Heart left ventricle (tissue), 16 donors: ENCODE results near the gene MDFIC. TPM values are rescaled to one million over a fixed set of nuclear protein-coding genes. Genes with fewer than 3 reads are reported as not detected.

Experiments
- ATAC-seq, 4 donors: fragments of 200-7000 bp; cut with Tn5 transposase; one replicate each; pipeline ENCODE4 v1.9.1; 2020 to 2022; ENCODE audit warnings: moderate library complexity in 4 of 4, mild to moderate bottlenecking in 3 of 4, moderate number of reproducible peaks in 1 of 4
- DNase-seq, 5 donors: peaks; one replicate each; pipeline ENCODE4 v3.0.0-alpha.2; 2020
- H3K27ac ChIP-seq, 12 donors: fragments of 200-600 bp; sonication (generic) in 4 of 12; one replicate each; pipeline versions ENCODE4 v1.5.0 to v1.8.0; 2016 to 2022; ENCODE audit warnings: mild to moderate bottlenecking in 2 of 12
- H3K27me3 ChIP-seq, 9 donors: fragments of 200-600 bp; sonication (generic) in 2 of 9; one replicate each; pipeline versions ENCODE4 v1.5.1 to v1.8.0; 2016 to 2022; ENCODE audit warnings: mild to moderate bottlenecking in 3 of 9
- H3K36me3 ChIP-seq, 9 donors: fragments of 200-600 bp; sonication (generic) in 2 of 9; one replicate each; pipeline versions ENCODE4 v1.5.0 to v1.8.0; 2018 to 2022; ENCODE audit warnings: mild to moderate bottlenecking in 2 of 9
- H3K4me1 ChIP-seq, 12 donors: fragments of 200-600 bp; sonication (generic) in 4 of 12; one replicate each; pipeline versions ENCODE4 v1.5.0 to v1.8.0; 2016 to 2022; ENCODE audit warnings: mild to moderate bottlenecking in 3 of 12
- H3K4me3 ChIP-seq, 12 donors: fragments of 200-600 bp; sonication (generic) in 4 of 12; one replicate each; pipeline versions ENCODE4 v1.5.0 to v1.8.0; 2017 to 2022; ENCODE audit warnings: mild to moderate bottlenecking in 9 of 12, moderate library complexity in 4 of 12
- H3K9me3 ChIP-seq, 12 donors: fragments of 200-600 bp; sonication (generic) in 4 of 12; one replicate each; pipeline versions ENCODE4 v1.5.0 to v1.8.0; 2016 to 2022; ENCODE audit warnings: mild to moderate bottlenecking in 1 of 12
- POLR2A ChIP-seq, 2 donors: fragments of 450-650 bp; IDR thresholded peaks; one replicate each; pipeline ENCODE4 v1.6.1; 2017; ENCODE audit warnings: antibody characterized with exemption in 2 of 2, mild to moderate bottlenecking in 2 of 2, moderate library complexity in 2 of 2
- WGBS, 4 donors: extraction: QIAGEN DNeasy Blood & Tissue Kit in 2 of 4; methylation state at CpG; one replicate each; pipeline versions ENCODE4 v1.1.5 to v1.1.7; 2013 to 2018; 5-methylcytosine and 5-hydroxymethylcytosine counted together
- intact Hi-C, 10 donors: fragments of 100-400 bp; cut with DNase I; formaldehyde crosslinking; loops; one replicate each; pipeline versions ENCODE4 v1.11.1 to v1.14.2; 2022
- polyA plus RNA-seq, 2 donors: library from polyadenylated mRNA; stranded (reverse); fragments of 200-250 nt; gene quantifications; one replicate each; pipeline ENCODE4 v1.2.3, GENCODE V29; 2013
- total RNA-seq, 9 donors: library from RNA; depleted of rRNA in 2 of 9; stranded (reverse); fragments of >200 nt in 2 of 9; fragmentation: NEBNext Ultra II Directional in 3 of 9; extraction: Animal tissue kit (Norgen Biotek cat#: 25700) in 3 of 9; gene quantifications; one replicate each; pipeline versions ENCODE4 v1.1.0 to v1.2.4, GENCODE V29; 2016 to 2023
- TF ChIP-seq, protein P1 (sequence below), 12 donors: fragments of 200-600 bp; sonication (generic) in 4 of 12; IDR thresholded peaks; one replicate each; pipeline versions ENCODE4 v1.5.0 to v1.8.0; 2018 to 2022; ENCODE audit warnings: antibody characterized with exemption in 12 of 12, mild to moderate bottlenecking in 5 of 12
- donor health status: ischemic (EF 13 %, LVEDD 7.1; RV severe dilation, severe dysfunction).
- donor health status: healthy with polysubstance abuse.
- donor health status: DM: no; HTN: yes; CAD: no.
- donor health status: DM: no; HTN: no; CAD: no.
- donor health status: ischemic (EF 25% LVEDD 6.9; RV normal size, moderate dysfunction).
- donor health status: ischemic (EF 25% LVEDD 5.7; RV mildly dilated, moderate dysfunction).
- donor health status: healthy.
- donor health status: DM: yes; HTN: yes; CAD: no.
- donor health status: ischemic (EF 35%, LVEDD 5.7; RV mildly dilated, moderate dysfunction).
- donor health status: nonischemic (EF 11% LVEDD 7.7; RV severe dilation, severe dysfunction).
- donor health status: DM: yes; HTN: yes; CAD: no.
- donor health status: PGD.
- donor health status: ischemic (EF 29% LVEDD 5.4; RV normal size, mild dysfunction).
- donor health status: nonischemic (EF 23%, LVEDD 6.1; RV moderate dilation, normal function).

The MDFIC gene
- total and polyA plus RNA-seq, 11 donors, result 11.2 to 51.8 (median 28.3) TPM

DNA sequence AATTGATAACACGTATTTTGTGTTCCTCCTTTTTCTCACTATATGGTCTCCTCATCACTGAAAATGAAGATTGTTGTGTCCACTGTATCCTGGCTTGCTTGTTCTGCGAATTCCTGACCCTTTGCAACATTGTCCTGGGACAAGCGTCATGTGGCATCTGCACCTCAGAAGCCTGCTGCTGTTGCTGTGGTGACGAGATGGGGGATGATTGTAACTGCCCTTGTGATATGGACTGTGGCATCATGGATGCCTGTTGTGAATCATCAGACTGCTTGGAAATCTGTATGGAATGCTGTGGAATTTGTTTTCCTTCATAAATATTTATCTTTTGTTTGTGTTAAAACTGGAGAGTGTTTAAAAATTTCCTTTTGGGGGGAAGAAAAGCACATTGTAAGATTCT is 93.7 kb downstream of the MDFIC start:
- intact Hi-C loops, result loop anchor here in 1 of 10 donors (10.0 kb wide), 1 partner anchor 69 kb away; no protein-coding TSS in a partner anchor
- WGBS, 4 donors, result 92 to 96% (median 93%) methylated on average over 4 of the region's 4 CpGs
- peaks cover 0 to 33% (median 18%) of the 10 kb centered on the region in 9 donors for H3K36me3 ChIP-seq
- H3K27ac ChIP-seq, result no peak overlapping the region
- DNase-seq, result no peak
- TF ChIP-seq POLR2A (IDR thresholded peaks at IDR 0.05), result no peak
- TF ChIP-seq, protein P1, sequence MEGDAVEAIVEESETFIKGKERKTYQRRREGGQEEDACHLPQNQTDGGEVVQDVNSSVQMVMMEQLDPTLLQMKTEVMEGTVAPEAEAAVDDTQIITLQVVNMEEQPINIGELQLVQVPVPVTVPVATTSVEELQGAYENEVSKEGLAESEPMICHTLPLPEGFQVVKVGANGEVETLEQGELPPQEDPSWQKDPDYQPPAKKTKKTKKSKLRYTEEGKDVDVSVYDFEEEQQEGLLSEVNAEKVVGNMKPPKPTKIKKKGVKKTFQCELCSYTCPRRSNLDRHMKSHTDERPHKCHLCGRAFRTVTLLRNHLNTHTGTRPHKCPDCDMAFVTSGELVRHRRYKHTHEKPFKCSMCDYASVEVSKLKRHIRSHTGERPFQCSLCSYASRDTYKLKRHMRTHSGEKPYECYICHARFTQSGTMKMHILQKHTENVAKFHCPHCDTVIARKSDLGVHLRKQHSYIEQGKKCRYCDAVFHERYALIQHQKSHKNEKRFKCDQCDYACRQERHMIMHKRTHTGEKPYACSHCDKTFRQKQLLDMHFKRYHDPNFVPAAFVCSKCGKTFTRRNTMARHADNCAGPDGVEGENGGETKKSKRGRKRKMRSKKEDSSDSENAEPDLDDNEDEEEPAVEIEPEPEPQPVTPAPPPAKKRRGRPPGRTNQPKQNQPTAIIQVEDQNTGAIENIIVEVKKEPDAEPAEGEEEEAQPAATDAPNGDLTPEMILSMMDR (IDR thresholded peaks at IDR 0.05), result no peak
- H3K4me1 ChIP-seq, result peaks cover 0 to 36% (median 4%) of the 10 kb centered on the region in 12 donors
- H3K27me3 ChIP-seq, result no peaks in the 10 kb centered on the region
- H3K9me3 ChIP-seq, result no peaks in the 10 kb centered on the region
- no peak overlapping the region for H3K4me3 ChIP-seq
- no peak for ATAC-seq

DNA sequence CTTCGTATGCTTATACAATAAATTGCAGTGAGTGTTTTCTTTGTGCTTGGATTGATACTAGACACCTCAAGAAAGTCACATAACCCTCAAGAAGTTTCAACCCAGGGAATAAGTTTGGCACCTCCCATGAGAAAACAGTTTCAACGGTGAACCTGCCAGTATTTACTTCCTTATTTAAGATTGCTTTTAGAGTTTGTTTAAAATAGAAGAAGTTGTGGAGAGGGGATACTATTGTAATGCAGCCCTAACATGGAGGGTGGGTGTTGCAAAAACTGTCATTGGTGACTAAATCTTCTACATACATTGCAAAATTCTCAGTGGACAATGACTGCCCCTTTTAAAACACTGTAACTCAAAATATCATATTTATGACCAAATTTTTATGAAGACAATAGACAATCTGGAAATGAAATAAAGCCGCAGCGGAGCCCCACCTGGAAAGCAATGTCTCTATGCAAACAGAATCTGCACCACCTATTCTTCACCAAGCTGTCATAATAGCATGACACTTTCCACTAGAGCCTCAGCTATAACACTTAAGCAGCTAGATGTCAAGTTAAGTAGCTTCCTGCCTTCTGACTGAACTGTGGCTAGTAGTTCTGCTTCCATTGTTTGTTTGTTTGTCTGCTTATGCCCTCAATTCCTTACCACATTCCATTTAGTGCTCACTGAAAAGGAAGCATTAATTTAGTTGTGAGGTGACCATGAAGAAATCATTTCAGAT is 98.2 kb downstream of the MDFIC start:
- H3K4me3 ChIP-seq, result no peak overlapping the region
- ATAC-seq, result no peak
- no peaks in the 10 kb centered on the region for H3K27me3 ChIP-seq
- H3K36me3 ChIP-seq, result peaks cover 0 to 33% (median 16%) of the 10 kb centered on the region in 9 donors
- 65 to 75% (median 68%) methylated on average over 4 of the region's 4 CpGs for WGBS, 4 donors
- H3K9me3 ChIP-seq, result no peaks in the 10 kb centered on the region
- no peak for TF ChIP-seq POLR2A (IDR thresholded peaks at IDR 0.05)
- intact Hi-C loops, result loop anchor here in 1 of 10 donors (10.0 kb wide), 1 partner anchor 65 kb away; no protein-coding TSS in a partner anchor
- no peak for DNase-seq
- no peak overlapping the region for H3K27ac ChIP-seq
- H3K4me1 ChIP-seq, result peaks cover 0 to 33% (median 0%) of the 10 kb centered on the region in 12 donors

DNA sequence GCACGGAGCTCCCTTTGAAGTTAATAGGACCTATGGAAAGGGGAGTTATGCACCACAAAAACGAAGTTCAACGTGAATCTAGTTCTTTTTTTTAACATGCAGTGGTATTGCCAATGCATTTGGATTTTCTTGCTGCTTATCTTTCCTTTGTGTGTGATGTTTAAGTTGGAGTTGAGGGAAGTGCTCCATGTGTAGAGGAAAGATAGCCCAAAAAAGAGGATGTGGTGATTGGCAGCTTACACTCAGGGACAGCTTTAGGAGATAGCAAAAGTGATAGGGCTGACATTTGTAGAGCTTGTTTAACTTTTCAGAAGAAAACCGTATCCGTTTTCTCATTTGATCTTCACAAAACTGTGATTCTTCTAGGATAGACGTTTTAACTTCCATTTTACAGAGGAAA is 101.3 kb downstream of the MDFIC start:
- no peaks in the 10 kb centered on the region for H3K9me3 ChIP-seq
- H3K27me3 ChIP-seq, result no peaks in the 10 kb centered on the region
- WGBS, 4 donors, result 54 to 67% (median 62%) methylated on average over 6 of the region's 6 CpGs
- no peak for DNase-seq
- no peak overlapping the region for H3K27ac ChIP-seq
- no peak overlapping the region for H3K4me3 ChIP-seq
- H3K4me1 ChIP-seq, result peaks cover 0 to 33% (median 0%) of the 10 kb centered on the region in 12 donors
- H3K36me3 ChIP-seq, result peaks cover 0 to 3% (median 0%) of the 10 kb centered on the region in 9 donors
- TF ChIP-seq, protein P1 (IDR thresholded peaks at IDR 0.05), result no peak
- no peak for TF ChIP-seq POLR2A (IDR thresholded peaks at IDR 0.05)
- intact Hi-C loops, result no loop called here
- no peak for ATAC-seq

DNA sequence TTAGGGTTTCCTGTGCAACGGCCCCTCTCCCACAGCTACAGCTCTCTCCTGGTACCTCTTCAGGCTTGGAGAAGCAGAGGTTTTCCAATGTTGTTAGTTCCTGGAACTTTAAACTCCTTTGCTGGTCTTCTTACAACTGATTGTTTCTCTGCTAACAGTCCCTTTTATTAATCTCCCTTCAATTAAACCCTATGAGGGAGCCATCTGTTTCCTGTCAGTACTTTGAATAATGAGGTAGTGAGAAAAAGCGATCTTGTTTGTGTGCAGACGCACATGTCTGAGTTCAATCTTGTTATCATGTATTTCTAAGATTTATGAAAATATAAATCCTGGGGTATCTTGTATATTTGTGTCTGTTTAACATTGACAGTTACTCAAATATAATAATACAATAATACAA is 102.4 kb downstream of the MDFIC start:
- no peak for DNase-seq
- WGBS, 4 donors, result 42 to 52% (median 46%) methylated on average over 3 of the region's 3 CpGs
- Histone ChIP-seq H3K4me1 (peaks cover 0 to 30% (median 0%) of the 10 kb centered on the region in 12 donors), H3K27me3 (no peaks in the 10 kb centered on the region), H3K9me3 (no peaks in the 10 kb centered on the region), H3K36me3 (no peaks in the 10 kb centered on the region), H3K27ac (no peak overlapping the region), H3K4me3 (no peak overlapping the region)
- no peak for ATAC-seq
- TF ChIP-seq, protein P1 (IDR thresholded peaks at IDR 0.05), result no peak
- TF ChIP-seq POLR2A (IDR thresholded peaks at IDR 0.05), result no peak
- intact Hi-C loops, result no loop called here
